Thymus (tissue), 11 donors: Measurements from ENCODE around the gene COL1A2. TPM values are rescaled to one million over a fixed set of nuclear protein-coding genes. Genes with fewer than 3 reads are reported as not detected.

Source experiments
- DNase-seq, 9 donors: peaks; one replicate each; pipeline ENCODE4 v3.0.0-alpha.2; 2013; ENCODE audit warnings: low spot score in 9 of 9, low read depth in 6 of 9, missing footprints in 1 of 9
- H3K27ac ChIP-seq, 2 donors: one replicate each; pipeline ENCODE4 v1.5.1; 2013; ENCODE audit warnings: control low read depth in 1 of 2, low read depth in 1 of 2, low read length in 1 of 2, mild to moderate bottlenecking in 1 of 2, moderate library complexity in 1 of 2
- H3K27me3 ChIP-seq, 2 donors: one replicate each; pipeline ENCODE4 v1.5.1; 2013; ENCODE audit warnings: low read length in 1 of 2; ENCODE audit not compliant: control insufficient read depth in 2 of 2, insufficient read depth in 1 of 2
- H3K36me3 ChIP-seq, 2 donors: one replicate each; pipeline ENCODE4 v1.5.1; 2013; ENCODE audit warnings: low read length in 1 of 2, mild to moderate bottlenecking in 1 of 2, moderate library complexity in 1 of 2; ENCODE audit not compliant: control insufficient read depth in 2 of 2, insufficient read depth in 2 of 2
- H3K4me1 ChIP-seq, 2 donors: one replicate each; pipeline ENCODE4 v1.5.1; 2013; ENCODE audit warnings: low read length in 2 of 2; ENCODE audit not compliant: control insufficient read depth in 2 of 2, insufficient read depth in 2 of 2
- H3K4me3 ChIP-seq, 2 donors: one replicate each; pipeline ENCODE4 v1.5.1; 2013; ENCODE audit warnings: low read length in 2 of 2, control low read depth in 1 of 2, mild to moderate bottlenecking in 1 of 2
- H3K9me3 ChIP-seq, 2 donors: one replicate each; pipeline ENCODE4 v1.5.1; 2013; ENCODE audit warnings: low read length in 1 of 2, mild to moderate bottlenecking in 1 of 2; ENCODE audit not compliant: control insufficient read depth in 2 of 2, insufficient read depth in 1 of 2
- WGBS: extraction: QIAGEN DNeasy Blood & Tissue Kit; methylation state at CpG from one replicate; pipeline ENCODE4 v1.1.7; 2013; 5-methylcytosine and 5-hydroxymethylcytosine counted together
- polyA plus RNA-seq: library from polyadenylated mRNA; stranded (reverse); fragments of 200-250 nt; gene quantifications from one replicate; pipeline ENCODE4 v1.2.3, GENCODE V29; 2013
- total RNA-seq: library from RNA; stranded (reverse); fragments of 120-200 nt; gene quantifications from one replicate; pipeline ENCODE4 v1.2.4, GENCODE V29; 2013
- donor health status: healthy.

COL1A2 gene
- total and polyA plus RNA-seq, 2 donors: 27.4 to 55.3 TPM

- DNase-seq: no peak
- no peak overlapping the region for H3K27ac ChIP-seq
- no peaks in the 10 kb centered on the region for H3K36me3 ChIP-seq
- H3K4me3 ChIP-seq: no peak overlapping the region
- H3K4me1 ChIP-seq: no peaks in the 10 kb centered on the region
- WGBS: 86% methylated on average over 1 of the region's 1 CpG
- no peaks in the 10 kb centered on the region for H3K9me3 ChIP-seq
- H3K27me3 ChIP-seq: no peaks in the 10 kb centered on the region
Measured at GRCh38 chr7:94431176-94431575, 36.5 kb downstream of the COL1A2 start.

- H3K36me3 ChIP-seq: no peaks in the 10 kb centered on the region
Measured at GRCh38 chr7:94431619-94432280, 37.1 kb downstream of the COL1A2 start.

GRCh38 chr7:94432281-94432670, 37.6 kb downstream of the COL1A2 start:
- Histone ChIP-seq H3K36me3 (no peaks in the 10 kb centered on the region), H3K4me1 (no peaks in the 10 kb centered on the region), H3K27ac (no peak overlapping the region), H3K9me3 (no peaks in the 10 kb centered on the region), H3K27me3 (no peaks in the 10 kb centered on the region), H3K4me3 (no peak overlapping the region)
- no peak for DNase-seq
- WGBS: 92% methylated on average over 2 of the region's 2 CpGs

More at GRCh38 chr7:94431619-94432280, 37.1 kb downstream of the COL1A2 start:
- H3K4me1 ChIP-seq: no peaks in the 10 kb centered on the region
- H3K27ac ChIP-seq: no peak overlapping the region
- no peaks in the 10 kb centered on the region for H3K9me3 ChIP-seq
- no peak for DNase-seq
- no peak overlapping the region for H3K4me3 ChIP-seq
- no peaks in the 10 kb centered on the region for H3K27me3 ChIP-seq
- 83% methylated on average over 3 of the region's 3 CpGs for WGBS

- Histone ChIP-seq H3K9me3 (no peaks in the 10 kb centered on the region), H3K4me1 (no peaks in the 10 kb centered on the region), H3K36me3 (no peaks in the 10 kb centered on the region), H3K4me3 (no peak overlapping the region), H3K27ac (no peak overlapping the region), H3K27me3 (no peaks in the 10 kb centered on the region)
- no peak for DNase-seq
- 94% methylated on average over 1 of the region's 1 CpG for WGBS
Measured at GRCh38 chr7:94432817-94433216, 38.1 kb downstream of the COL1A2 start.

GRCh38 chr7:94433224-94433623, 38.5 kb downstream of the COL1A2 start:
- Histone ChIP-seq H3K36me3 (no peaks in the 10 kb centered on the region), H3K27me3 (no peaks in the 10 kb centered on the region), H3K4me1 (no peaks in the 10 kb centered on the region), H3K9me3 (no peaks in the 10 kb centered on the region), H3K27ac (no peak overlapping the region), H3K4me3 (no peak overlapping the region)
- no peak for DNase-seq
- 88% methylated on average over 2 of the region's 2 CpGs for WGBS

GRCh38 chr7:94434042-94434441, 39.3 kb downstream of the COL1A2 start:
- H3K27ac ChIP-seq: no peak overlapping the region

GRCh38 chr7:94436018-94436604, 41.4 kb downstream of the COL1A2 start:
- H3K4me3 ChIP-seq: no peak overlapping the region
- H3K27me3 ChIP-seq: no peaks in the 10 kb centered on the region
- no peaks in the 10 kb centered on the region for H3K4me1 ChIP-seq
- H3K9me3 ChIP-seq: no peaks in the 10 kb centered on the region
- no peak overlapping the region for H3K27ac ChIP-seq
- WGBS: 29% methylated on average over 6 of the region's 6 CpGs
- DNase-seq: peak; percentile 16 to 71 (median 37)
- H3K36me3 ChIP-seq: no peaks in the 10 kb centered on the region

More at GRCh38 chr7:94434042-94434441, 39.3 kb downstream of the COL1A2 start:
- Histone ChIP-seq H3K9me3 (no peaks in the 10 kb centered on the region), H3K4me3 (no peak overlapping the region), H3K27me3 (no peaks in the 10 kb centered on the region), H3K36me3 (no peaks in the 10 kb centered on the region), H3K4me1 (no peaks in the 10 kb centered on the region)
- WGBS: 93% methylated on average over 2 of the region's 2 CpGs
- no peak for DNase-seq

GRCh38 chr7:94436700-94437099, 42.0 kb downstream of the COL1A2 start:
- H3K27me3 ChIP-seq: no peaks in the 10 kb centered on the region
- 96% methylated on average over 4 of the region's 4 CpGs for WGBS
- no peak overlapping the region for H3K27ac ChIP-seq
- H3K9me3 ChIP-seq: no peaks in the 10 kb centered on the region
- no peaks in the 10 kb centered on the region for H3K36me3 ChIP-seq
- no peak overlapping the region for H3K4me3 ChIP-seq
- no peak for DNase-seq
- no peaks in the 10 kb centered on the region for H3K4me1 ChIP-seq

- 92% methylated on average over 3 of the region's 3 CpGs for WGBS
- Histone ChIP-seq H3K27ac (no peak overlapping the region), H3K9me3 (no peaks in the 10 kb centered on the region), H3K36me3 (no peaks in the 10 kb centered on the region), H3K4me3 (no peak overlapping the region), H3K27me3 (no peaks in the 10 kb centered on the region), H3K4me1 (no peaks in the 10 kb centered on the region)
- DNase-seq: no peak
Measured at GRCh38 chr7:94439893-94440381, 45.2 kb downstream of the COL1A2 start.
